Activated naive CD4-positive, alpha-beta T cell treated with anti-CD3 and anti-CD28 coated beads, Interleukin-2, amount 50 U/mL, for 16 hours (primary cell): ENCODE measurements around the gene AIRE.

ENCODE experiments used
- DNase-seq: peaks from one replicate; pipeline ENCODE4 v3.0.0-alpha.2; 2020

The AIRE gene

DNA sequence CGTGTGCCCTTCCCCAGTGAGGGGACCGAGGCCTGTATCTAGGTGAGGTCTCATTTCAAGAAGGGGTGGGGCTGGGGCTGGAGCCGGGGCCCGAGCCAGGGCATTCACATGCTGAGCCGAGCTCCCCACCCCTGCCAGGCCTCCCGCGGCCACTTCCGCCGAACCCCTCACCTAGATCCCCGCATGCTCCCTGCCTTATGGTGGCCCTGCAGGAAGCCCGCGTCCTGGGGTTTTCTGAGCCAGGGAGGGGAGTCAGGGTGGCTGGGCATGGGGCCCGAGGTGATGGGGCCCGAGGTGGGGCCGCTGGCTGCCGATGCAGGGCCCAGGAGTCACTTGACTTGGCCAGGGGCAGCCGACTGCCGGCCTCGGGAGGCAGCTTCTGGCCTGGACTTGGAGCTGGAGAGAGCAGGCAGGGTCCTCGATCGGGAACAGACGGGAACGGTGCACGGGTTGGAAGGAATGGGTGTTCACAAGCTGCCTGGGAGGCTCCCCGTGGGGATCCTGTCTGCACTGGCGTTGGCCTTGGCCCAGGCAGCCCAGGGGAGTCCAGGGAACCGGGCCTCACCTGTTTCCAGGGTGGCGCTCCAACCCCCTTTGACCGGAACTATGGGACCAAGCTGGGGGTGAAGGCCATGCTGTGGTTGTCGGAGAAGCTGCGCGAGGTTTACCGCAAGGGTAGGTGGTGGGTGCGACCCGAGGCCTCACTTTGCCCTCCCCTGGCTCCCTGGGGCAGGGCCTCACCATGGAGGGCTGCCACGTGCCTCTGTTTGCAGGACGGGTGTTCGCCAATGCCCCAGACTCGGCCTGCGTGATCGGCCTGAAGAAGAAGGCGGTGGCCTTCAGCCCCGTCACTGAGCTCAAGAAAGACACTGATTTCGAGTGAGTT is 40.0 kb downstream of the AIRE start:
- DNase-seq = no peak

DNA sequence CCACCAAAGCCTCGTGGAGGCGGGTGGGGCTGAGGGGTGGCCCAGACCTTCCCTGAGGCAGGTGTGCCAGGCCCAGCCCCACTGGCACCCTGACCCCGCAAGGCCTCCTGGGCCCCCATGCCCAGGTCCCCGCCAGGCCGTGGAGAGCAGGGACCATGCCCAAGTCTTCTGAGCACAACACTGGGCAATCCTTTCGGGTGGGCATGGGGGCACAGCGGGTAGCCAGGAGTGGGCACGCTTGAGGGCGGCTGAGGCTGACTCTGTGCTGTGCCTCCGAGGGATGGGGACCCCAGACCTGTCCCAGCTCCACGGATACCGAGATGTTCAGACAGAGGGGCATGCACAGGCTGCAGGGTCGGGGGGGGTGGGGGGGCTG is 40.6 kb downstream of the AIRE start:
- no peak for DNase-seq

DNA sequence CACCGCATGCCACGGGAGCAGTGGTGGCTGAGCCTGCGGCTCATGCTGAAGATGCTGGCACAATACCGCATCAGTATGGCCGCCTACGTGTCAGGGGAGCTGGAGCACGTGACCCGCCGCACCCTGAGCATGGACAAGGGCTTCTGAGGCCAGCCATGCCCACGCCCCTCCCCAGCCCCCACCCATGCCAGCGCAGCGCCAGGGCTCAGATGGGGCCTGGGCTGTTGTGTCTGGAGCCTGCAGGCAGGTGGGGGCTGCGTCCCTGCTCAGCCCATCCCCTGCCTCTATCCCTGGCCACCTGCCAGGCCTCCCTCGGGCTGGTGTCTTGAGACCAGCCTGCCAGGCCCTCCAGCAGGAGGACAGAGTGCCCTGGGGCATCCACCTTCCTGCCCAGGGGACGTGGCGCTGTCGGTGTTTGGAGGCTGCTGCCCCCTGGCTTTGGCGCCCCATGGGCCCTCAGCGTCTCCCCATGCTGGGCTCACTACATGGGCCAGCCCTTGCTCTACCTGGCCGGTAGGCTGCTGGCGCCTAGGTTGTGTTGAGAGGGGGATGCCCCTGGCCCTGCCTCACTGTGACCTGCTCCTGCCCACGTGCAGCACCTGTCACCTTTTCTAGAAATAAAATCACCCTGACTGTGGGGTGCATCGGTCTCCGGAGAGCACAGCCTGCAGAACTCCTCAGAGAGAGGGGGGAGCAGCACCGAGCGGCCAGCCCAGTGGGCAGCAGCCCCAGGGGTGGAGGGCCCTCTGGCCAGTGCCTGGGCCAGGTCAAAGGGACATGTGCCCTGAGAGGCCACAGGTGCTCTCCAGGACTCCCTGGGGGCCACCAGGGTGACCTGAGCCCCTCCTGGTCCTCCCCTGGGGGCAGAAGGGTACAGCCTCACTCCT is 41.3 kb downstream of the AIRE start:
- no peak for DNase-seq

DNA sequence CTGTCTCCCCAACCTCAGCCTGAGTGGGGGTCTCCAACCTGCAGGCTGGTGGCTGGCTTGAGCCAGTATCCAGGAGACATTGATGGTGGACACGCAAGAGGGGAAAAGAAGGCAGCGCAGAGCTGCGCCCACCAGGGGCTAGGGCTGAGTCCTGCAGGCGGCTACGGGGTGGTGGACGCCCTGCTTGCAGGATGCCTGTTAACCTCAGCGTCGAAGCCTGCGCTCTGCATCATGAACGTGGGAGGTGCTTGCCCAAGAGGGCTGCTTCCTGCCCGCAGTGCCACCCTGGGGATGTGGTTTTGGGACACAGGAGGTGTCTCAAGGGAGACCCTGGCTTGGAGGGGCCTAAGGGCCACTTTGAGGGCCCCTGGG is 41.9 kb downstream of the AIRE start:
- no peak for DNase-seq

DNA sequence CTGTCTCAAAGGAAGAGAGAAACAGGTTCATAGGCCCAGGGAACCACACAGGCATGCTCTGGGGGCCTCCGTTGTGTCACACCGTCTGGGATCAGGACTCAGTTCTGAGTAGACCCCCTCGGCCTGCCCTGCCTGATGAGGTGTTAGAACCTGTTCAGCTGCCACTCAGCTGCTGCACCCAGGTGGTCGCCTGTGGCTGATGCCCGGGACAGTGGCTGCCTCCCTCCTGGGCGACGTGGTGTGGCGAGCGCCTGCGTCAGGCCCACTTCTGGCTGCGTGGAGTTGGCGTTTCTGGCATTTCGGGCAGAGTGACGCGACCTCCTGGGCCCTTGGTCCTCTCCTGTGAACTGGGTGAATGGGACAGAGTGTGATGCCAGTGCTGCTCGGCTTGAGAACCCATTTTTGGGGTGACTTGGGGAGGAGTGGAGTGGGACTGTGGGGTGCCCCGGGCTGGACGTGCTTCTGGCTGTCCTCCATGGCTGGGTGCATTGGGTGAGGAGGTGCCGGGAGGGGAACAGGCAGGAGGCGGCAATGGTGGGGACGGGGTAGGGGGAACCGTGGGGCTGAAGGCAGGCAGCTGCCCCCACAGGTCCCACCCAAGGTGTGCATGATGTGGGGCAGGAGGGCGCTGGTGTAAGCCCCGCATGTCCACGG is 42.7 kb downstream of the AIRE start:
- no peak for DNase-seq

DNA sequence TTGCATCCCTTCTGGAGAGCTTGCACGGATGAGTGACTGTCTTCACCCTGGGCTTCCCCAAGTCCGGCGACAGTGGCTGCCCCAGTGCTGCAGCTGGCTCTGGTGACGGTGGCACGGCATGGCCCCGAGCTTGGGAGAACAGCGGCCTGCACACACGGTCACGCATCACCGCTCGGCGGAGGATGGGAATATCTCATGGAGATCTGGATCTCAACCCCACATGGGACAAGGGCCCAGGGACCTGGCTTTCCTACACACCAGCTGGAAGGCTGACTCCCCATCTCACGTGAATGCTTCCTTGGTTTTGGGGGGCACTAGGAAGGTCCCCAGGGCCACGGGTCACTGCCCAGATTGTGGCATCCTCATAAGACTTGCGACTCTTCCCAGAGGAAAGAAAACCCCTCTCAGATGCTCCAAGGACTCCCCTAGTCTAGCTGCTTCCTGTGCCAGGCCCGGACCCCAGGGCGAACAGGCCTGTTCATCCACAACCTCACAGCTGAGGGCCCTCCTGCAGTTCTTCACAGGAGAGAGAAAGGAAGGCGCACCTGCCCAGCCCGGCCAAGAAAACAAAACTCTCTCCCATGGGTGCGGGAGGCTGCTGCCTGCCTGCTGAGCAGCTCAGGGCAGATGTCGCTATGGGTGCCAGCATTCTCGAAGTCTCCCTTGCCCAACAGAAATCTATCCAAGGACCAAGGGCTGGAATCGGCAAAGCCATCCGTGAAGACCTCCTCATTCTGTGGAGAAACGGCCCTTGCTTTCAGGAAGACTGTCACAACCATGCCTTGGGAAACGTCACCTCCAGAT is 43.6 kb downstream of the AIRE start:
- no peak for DNase-seq

DNA sequence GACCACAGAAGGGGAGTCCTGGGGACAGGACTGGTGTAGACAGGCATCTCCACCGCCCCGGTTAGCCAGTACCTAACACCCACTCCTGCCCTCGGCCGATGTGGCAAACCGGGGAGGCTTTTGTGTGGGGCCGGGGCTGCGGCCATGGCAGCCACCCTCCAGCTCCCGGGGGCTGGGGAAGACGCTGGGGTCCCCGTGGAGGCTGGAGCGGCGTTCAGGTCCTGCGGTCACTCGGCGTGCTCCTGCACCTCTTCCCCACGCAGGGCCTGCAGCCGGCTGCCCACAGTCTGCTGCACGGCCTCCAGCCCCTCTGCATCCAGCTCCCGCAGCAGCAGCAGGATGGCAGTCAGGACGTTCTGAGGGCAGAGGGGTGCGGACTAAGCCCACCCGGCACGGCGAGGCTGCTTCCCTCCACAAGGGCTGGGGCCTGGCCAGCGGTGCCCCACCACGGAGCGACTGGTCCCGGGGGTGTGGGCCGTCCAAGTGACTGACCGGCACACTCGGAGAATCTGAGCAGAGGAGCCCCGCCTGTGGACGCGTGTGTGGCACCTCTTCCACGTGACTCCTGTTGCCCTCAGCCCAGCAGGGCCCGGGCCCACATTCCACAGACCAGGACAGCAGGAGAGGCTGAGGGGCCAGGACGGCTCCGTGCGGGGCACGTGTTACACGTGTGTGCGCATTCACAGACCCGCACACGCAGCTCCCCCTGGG is 44.5 kb downstream of the AIRE start:
- DNase-seq = no peak

DNA sequence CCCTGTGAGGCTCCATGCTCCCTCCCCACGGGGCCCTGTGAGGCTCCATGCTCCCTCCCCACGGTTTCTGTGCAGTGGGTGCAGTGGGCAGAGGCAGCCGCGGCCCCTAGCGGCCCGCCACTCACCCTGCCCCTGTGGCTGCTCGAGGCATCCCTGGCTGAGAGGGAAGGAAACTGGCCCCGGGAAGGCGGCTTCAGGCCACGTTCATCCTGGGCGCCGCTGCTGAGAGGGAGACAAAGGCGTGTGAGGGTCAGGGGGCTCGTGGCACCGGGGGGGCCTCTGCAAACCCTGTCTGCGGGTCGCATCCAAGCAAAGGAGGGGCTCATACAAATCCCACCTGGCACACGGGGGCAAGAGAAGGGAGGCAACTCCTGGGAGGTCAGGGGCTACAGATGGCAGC is 45.0 kb downstream of the AIRE start:
- DNase-seq = no peak

DNA sequence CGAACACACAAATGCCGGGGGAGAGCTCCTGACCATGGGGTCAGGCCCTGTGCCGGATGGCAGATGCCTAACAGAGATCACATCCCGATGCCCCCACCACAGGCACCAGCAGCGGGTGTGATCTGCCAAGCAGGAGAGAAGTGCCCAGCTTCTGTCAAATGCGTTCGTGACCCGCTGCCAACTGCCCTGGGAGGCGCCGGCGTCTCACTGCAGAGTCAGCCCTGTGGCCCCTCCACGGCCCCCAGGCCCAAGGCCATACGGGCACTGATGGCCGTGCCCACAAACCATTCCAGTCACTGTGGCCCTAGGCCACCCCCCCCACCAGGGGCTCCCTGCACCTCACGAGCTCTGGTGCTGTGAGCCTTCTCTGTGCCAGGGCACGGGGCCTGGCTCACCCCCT is 45.5 kb downstream of the AIRE start:
- no peak for DNase-seq

DNA sequence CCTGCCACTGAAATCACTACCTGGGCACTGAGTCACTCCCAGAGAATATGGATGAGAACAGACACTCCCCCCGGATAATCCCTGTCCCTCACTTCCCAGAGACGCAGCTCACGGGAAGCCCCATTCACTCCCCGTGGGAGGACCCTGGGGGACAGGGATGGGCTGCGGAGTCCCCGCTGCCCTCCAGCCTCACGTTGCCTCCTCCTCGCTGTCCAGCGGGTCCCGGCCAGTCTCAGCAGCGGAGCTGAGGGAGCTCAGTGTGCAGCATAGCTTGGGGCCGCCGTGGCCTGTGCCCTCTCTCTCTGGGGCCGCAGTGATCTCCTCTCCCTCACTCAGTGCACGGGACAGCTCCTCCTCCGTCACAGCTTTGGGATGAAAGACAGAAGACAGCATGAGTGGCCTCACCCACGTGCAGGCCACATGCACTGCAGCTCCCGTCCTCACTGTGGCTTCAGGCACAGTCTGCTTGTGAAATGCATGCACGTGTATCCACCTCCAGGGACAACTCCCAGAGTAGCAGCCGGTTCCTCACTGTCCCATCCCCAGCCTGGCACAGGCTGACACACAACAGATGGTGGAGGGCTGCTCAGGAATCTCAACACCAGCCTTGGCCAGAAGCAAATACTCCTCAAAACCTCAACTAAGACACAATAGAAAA is 46.1 kb downstream of the AIRE start:
- DNase-seq = no peak

DNA sequence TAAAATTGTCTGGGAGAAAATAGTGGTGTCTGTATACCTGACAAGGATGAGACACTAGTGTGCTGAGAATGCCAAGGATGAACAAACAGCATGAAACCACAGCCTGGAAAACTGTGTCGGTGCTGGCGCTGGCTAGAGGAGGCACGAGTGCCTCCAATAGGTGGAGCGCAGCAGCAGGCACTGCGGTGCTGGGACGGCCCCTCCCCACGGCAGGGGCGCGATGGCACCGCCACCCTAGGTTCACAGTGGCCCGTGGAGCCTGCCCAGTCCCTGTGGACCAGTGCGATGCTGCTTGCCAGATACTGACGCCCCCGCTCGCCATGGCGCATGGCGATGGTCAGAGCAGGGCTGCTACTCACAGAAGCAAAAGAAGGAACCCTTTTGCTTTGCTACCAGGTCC is 46.7 kb downstream of the AIRE start:
- DNase-seq = no peak

DNA sequence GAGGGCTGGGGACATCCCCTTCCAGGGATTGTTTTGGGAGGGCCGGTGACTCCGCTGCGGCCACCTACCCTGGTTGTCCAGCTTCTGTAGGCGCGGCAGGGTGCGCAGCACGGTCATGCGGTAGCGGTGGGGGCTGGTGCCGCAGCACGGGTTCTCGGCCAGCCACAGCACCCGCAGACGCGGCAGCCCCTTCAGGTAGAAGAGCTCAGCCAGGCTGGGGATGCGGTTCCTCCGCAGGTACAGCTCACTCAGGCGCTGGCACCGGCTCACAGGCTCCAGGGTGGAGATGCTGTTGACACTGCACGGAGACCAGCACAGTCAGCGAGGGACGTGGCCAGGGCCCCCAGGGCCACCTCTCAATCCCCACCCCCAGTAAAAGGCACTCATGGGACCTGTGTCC is 47.3 kb downstream of the AIRE start:
- no peak for DNase-seq

DNA sequence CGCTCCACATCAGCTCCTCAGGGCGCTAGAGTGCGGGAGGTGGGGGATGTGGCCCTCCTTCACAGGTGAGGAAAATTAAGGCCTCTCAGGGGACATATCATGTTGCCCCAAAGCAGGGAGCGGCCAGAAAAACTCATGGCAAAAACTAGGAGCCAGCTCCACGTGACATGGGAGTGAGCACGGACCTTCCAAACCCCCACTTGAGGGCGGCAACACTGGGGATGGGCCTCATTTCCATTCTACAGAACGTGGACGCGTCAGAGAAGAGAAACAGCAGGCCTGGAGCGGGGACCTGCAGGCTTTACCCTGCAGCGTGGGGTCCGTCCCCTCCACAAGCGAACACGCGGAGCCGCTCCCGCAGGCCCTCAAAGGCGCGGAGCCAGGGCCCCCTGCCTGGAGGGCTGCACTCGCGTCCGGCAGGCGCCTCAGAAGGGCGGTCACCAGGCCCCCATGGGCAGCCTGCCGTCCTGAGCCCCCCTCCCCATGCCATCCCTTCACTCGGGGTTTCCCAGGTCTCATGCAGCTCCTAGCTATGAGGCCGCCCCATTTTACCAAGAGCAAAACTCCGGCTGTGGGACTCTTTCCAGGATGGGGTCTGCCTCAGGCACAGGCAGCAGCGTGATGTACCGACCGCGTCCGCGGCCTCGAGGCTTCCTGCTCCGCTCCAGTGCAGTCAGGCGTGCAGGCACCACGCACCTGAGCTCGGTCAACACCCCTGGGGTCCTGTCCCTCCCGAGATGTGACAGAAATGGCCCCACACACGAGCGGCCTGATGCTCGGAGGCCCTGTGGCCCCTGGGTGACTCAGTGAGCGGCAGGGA is 48.0 kb downstream of the AIRE start:
- no peak for DNase-seq

DNA sequence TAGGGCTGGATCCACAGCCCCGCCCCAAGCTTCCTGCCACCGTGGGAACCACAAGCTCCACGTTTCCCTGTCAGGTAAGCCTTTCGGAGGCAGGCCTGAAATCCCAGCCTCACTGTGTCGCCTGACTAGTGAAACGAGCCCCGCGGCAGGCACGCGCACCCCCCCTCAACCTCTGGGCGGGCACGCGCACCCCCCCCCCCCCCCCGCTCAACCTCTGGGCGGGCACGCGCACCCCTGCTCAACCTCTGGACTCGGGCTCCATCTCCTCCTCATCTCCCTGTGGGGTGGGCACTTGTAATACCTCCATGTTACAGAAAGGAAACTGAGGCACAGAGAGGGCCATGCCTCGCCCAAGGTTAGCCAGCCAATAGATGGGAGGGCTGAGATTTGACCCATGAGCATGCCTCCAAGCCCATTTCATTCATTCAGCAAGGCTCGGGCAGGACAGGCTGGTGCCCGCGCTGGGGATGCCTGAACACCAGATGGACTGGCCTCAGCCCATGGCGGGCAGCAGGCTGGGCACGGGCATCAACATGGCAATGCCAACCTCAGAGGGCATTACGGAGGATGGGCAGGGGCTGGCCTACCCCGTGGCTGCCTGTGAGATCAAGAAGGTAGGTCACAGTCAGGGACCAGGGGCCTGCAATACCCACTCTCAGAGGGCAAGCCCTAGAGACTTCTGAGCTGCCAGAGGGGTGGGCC is 48.8 kb downstream of the AIRE start:
- DNase-seq = no peak

DNA sequence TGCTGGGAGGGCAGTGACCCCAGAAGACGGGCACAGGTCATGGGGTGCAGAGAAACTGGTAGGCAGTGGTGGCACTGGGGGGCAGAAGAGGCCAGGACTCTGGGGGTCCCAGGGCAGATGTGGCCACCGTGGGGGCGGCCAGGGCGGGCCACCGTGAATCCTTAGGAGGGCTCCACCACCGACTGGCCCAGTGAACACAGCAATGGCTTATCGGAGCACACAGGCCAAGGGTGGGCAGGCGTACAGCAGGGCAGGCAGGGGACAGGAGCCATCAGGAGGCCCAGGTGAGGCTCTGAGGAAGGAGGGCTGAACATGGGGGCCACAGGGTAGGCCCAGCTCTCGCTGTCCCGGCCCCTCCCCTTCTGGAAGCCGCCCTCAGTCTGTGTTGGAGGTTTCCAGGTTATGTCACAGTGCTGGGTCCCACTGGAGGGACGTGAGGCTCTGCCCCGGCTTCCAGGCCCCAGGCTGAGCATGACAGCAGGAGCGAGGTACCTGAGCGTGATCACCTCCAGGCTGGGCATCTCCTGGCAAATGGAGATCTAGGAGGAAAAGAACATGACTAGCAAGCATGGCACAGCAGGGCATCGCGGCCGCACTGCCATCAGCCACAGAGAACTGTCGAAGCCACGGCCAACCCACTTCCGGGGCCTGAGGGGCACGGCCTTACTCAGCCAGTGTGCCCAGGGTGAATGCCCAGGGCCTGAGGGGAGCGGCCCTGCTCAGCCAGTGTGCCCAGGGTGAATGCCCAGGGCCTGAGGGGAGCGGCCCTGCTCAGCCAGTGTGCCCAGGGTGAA is 49.8 kb downstream of the AIRE start:
- no peak for DNase-seq

DNA sequence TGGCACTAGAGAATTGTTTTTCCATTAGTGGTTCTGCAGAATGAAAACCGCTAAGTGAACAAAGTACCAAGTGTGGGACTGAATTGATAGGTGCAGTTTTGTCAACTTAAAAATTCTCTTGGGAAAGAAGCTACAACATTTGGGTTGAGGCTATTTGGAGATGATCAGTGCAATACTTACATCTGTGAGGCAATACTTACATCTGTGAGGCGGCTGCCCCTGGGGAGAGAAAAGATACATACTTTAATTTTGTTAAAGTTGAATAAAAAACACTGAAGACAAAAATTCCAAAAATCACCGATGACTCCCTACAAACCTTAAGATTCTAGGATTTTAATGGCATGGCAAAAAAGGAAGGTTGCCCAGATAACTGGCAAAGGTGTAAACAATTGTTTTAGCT is 51.8 kb downstream of the AIRE start:
- no peak for DNase-seq

DNA sequence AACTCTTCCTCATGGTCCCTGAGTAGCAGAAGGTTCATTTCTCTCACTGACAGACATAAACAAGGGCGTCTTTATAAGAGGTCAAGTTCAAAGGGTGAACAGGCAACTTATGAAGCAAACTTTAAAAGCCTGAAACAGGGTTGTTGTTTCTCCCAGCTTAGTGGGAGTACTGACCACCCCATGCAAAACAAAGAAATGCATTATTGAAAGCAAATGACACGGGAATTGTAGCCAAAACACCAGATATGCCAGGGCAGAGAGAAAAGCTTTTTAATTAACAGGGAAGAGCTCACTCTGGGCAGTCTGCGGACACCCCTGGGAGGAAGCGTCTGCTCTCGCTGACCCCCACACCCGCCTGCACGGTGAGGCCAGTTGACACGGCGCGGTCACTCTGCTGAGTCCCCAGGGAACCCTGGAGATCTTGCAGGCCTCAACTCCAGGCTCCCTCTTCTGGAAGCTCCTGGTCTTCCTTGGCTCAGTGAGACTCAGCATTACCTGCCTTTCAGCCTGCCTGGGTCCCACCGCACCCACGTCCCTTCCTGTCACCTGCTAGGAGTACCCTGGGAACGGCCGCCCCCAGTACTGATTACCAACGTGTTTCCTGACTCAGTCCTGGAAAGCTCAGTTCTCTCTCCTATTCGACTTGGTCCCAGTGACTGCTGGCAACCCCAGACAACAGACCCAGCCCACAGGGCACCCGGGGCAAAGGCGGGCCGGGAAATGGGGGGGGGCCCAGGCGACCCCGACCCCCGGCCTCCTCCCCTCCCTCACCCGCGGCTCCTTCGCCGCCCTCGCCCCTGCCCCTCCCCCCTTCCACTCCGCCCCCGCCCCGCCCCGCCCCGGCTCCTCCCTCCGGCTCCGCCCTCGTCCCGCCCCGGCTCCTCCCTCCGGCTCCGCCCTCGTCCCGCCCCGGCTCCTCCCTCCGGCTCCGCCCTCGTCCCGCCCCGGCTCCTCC is 52.5 kb downstream of the AIRE start:
- DNase-seq = peak; percentile 30
